Activated CD8-positive, alpha-beta memory T cell treated with anti-CD3 and anti-CD28 coated beads, Interleukin-2, amount 50 U/mL, for 1 hour (primary cell): ENCODE data around the gene SDS.

Source experiments
- DNase-seq: peaks from one replicate; pipeline ENCODE4 v3.0.0-alpha.2; 2020; ENCODE audit errors: extremely low read depth

Gene SDS

GRCh38 chr12:113399490-113399889 is 4.2 kb downstream of the SDS start:
- DNase-seq: no peak

- no peak for DNase-seq
Measured at GRCh38 chr12:113398346-113399290, 5.1 kb downstream of the SDS start.

- no peak for DNase-seq
Measured at GRCh38 chr12:113397497-113398197, 6.0 kb downstream of the SDS start.

GRCh38 chr12:113396828-113397496 is 6.7 kb downstream of the SDS start:
- no peak for DNase-seq

GRCh38 chr12:113396200-113396599 is 7.5 kb downstream of the SDS start:
- DNase-seq: no peak

GRCh38 chr12:113395119-113395518 is 8.6 kb downstream of the SDS start:
- DNase-seq: no peak

GRCh38 chr12:113393749-113394148 is 9.9 kb downstream of the SDS start:
- DNase-seq: no peak

GRCh38 chr12:113392988-113393579 is 10.6 kb downstream of the SDS start:
- DNase-seq: no peak

- no peak for DNase-seq
Measured at GRCh38 chr12:113392520-113392919, 11.2 kb downstream of the SDS start.

- no peak for DNase-seq
Measured at GRCh38 chr12:113391650-113392337, 11.9 kb downstream of the SDS start.

- no peak for DNase-seq
Measured at GRCh38 chr12:113391145-113391544, 12.5 kb downstream of the SDS start.

- no peak for DNase-seq
Measured at GRCh38 chr12:113390064-113391043, 13.3 kb downstream of the SDS start.

GRCh38 chr12:113388351-113388750 is 15.3 kb downstream of the SDS start:
- DNase-seq: no peak

GRCh38 chr12:113387631-113388030 is 16.1 kb downstream of the SDS start:
- no peak for DNase-seq

GRCh38 chr12:113386866-113387566 is 16.7 kb downstream of the SDS start:
- no peak for DNase-seq

GRCh38 chr12:113385282-113385882 is 18.3 kb downstream of the SDS start:
- no peak for DNase-seq

- no peak for DNase-seq
Measured at GRCh38 chr12:113384778-113385177, 18.9 kb downstream of the SDS start.

GRCh38 chr12:113382206-113382605 is 21.5 kb downstream of the SDS start:
- no peak for DNase-seq

GRCh38 chr12:113381220-113381619 is 22.5 kb downstream of the SDS start:
- DNase-seq: no peak
